ENCODE measurements around the gene TRIM65. TPM values are rescaled to one million over a fixed set of nuclear protein-coding genes. Genes with fewer than 3 reads are reported as not detected.

The TRIM65 gene
- total and polyA plus RNA-seq, 2 of the 13 experiments (the other 11 are each of a cell fraction or from before 2014, with no cell fraction given) = 10.3 to 22.4 TPM

GRCh38 chr17:75876190-75876937, 20.4 kb downstream of the TRIM65 start (continued):
- TF ChIP-seq ZNF101 (CRISPR knock-in tag; IDR thresholded peaks at IDR 0.05; ENCODE audit: borderline replicate concordance, low read depth) (no peak), ZSCAN30 (CRISPR knock-in tag; IDR thresholded peaks at IDR 0.05) (no peak; the same call in 1 of the 2 replicates), CREB3 (CRISPR knock-in tag; IDR thresholded peaks at IDR 0.05) (peak; percentile 27; the same call in 1 of the 2 replicates), POGZ (CRISPR knock-in tag; IDR thresholded peaks at IDR 0.05) (peak; percentile 53), JUNB (CRISPR knock-in tag; IDR thresholded peaks at IDR 0.05; ENCODE audit: borderline replicate concordance) (no peak), RARA (CRISPR knock-in tag; IDR thresholded peaks at IDR 0.05) (peak; percentile 91), HNF4G (IDR thresholded peaks at IDR 0.05; ENCODE audit: borderline replicate concordance, low read depth, low read length) (peak; percentile 97), HNF4G (CRISPR knock-in tag; IDR thresholded peaks at IDR 0.05; ENCODE audit: borderline replicate concordance, low read depth) (peak; percentile 100), CAMTA2 (CRISPR knock-in tag; IDR thresholded peaks at IDR 0.05; ENCODE audit: borderline replicate concordance) (peak; percentile 86; the same call in 1 of the 2 replicates), MED13 (CRISPR knock-in tag; IDR thresholded peaks at IDR 0.05) (peak; percentile 67), RORA (CRISPR knock-in tag; IDR thresholded peaks at IDR 0.05) (no peak), CCDC6 (CRISPR knock-in tag; IDR thresholded peaks at IDR 0.05) (peak; percentile 90), EEA1 (CRISPR knock-in tag; IDR thresholded peaks at IDR 0.05; ENCODE audit: borderline replicate concordance) (no peak), ZNF558 (CRISPR knock-in tag; IDR thresholded peaks at IDR 0.05; ENCODE audit: borderline replicate concordance) (peak; percentile 86), HINFP (CRISPR knock-in tag; IDR thresholded peaks at IDR 0.05; ENCODE audit: low read depth) (peak; percentile 98), ZFP1 (CRISPR knock-in tag; IDR thresholded peaks at IDR 0.05) (peak; percentile 78), BRCA1 (CRISPR knock-in tag; IDR thresholded peaks at IDR 0.05) (no peak), ZBTB33 (CRISPR knock-in tag; IDR thresholded peaks at IDR 0.05) (peak; percentile 71; the same call in 1 of the 2 replicates), ZNF619 (CRISPR knock-in tag; IDR thresholded peaks at IDR 0.05) (no peak)

Measured in HepG2 (cell line).